ENCODE results near the gene JRKL.
A peak's percentile ranks its signal among the peaks of the same experiment; 100 is the strongest.

Gene JRKL

GRCh38 chr11:96389720-96390487, at the start of gene JRKL, which contains the start of gene CCDC82:
JRKL (plus strand) TSS chr11:96390013; CDS start chr11:96390650, 637 bp downstream.
CCDC82 (minus strand) TSS chr11:96389912; CDS start chr11:96384747, 5,165 bp downstream.
- peak; percentile 92 for DNase-seq (ENCODE audit: insufficient read length, low spot score)
- peak; percentile 88 for FAIRE-seq

GRCh38 chr11:96340555-96340885, 49.3 kb upstream of the JRKL start:
- DNase-seq (ENCODE audit: insufficient read length, low spot score) (no peak), FAIRE-seq (no peak)

GRCh38 chr11:96341211-96342013, 48.4 kb upstream of the JRKL start:
- DNase-seq (ENCODE audit: insufficient read length, low spot score): peak; percentile 69
- no peak for FAIRE-seq

- DNase-seq (ENCODE audit: insufficient read length, low spot score) (no peak), FAIRE-seq (no peak)
These were observed 47.5 kb upstream of the JRKL start for GRCh38 chr11:96342014-96342960.

DNA sequence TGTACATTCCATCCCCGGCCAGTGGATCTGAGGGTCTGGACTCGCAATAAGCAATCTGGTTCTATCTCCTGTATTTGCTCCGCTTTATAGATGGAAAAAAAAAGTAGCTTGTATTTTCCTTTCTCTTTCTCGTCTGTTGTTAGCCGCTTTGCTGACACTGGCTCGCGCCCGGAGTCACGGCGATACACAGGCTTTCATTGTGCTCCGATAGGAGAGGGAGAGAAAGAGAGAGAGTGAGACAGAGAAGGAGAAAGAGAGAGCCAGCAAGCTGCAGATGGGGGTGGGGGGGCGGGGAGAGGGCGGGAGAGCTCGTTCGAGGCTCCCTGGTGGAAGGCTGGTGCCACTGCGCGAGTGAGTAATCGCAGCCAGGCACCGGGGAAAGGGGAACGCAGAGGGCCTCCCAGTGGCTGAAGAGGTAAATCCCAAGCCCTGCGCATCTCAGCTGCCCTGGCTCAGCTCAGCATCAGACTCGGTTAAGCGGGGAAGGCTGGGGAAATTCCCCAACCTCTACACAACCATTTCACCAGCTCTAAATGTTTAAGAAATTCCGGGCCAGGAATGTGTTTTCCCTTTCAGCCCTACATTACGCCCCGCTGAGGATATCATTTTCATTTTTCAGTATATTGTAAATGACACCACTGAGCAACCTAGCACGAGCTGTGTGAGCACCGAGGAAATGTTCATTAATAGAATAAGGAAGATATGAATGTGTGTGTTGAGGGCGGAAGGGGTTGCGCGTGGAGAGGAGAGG, 46.7 kb upstream of the JRKL start, which contains the start of gene MAML2:
Gene MAML2 (minus strand): TSS at position 235 of the 751 bp plus-strand sequence. CDS start 1,300 bp downstream, outside the sequence.
- DNase-seq (ENCODE audit: insufficient read length, low spot score) (peak; percentile 97), FAIRE-seq (no peak)

DNA sequence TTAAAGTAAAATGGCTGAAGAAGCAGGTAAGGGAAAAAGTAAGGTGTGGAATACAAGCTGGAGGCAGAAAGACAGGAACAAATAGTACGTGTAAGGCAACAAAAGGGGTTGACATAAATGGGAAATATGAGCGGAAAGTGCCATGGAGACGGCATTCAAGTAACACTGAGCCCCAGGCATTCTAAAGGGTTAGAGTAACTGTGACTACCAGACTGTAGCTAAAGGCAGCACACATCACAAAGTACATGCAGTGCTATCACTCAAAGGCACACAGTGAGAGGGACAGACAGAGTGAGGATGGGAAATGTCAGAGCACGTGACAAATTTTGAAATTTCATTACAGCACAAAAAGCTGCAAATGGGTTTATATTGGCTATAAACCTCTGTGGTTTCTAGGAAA, 33.0 kb upstream of the JRKL start:
- DNase-seq (ENCODE audit: insufficient read length, low spot score): no peak
- FAIRE-seq: peak; percentile 36

DNA sequence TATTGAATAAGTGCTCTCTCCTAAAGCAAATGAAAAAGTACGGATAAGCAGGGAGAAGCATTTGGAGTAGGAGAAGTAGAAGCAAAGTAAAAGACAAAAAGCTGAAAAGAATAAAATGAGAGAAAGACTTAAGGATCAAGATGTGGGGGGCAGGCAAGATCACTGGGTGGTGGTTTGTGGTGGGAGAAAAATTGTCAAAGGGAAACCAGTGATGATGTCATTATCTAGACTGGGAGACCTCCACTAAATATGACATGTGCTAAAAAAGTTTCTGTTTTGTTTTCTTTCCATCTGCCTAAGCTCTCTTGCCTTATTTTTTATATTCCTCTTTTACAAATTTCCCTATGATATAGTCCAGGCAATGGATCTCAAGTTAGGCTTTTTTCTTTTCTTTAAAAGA, 32.0 kb upstream of the JRKL start:
- no peak for DNase-seq (ENCODE audit: insufficient read length, low spot score)
- no peak for FAIRE-seq

DNA sequence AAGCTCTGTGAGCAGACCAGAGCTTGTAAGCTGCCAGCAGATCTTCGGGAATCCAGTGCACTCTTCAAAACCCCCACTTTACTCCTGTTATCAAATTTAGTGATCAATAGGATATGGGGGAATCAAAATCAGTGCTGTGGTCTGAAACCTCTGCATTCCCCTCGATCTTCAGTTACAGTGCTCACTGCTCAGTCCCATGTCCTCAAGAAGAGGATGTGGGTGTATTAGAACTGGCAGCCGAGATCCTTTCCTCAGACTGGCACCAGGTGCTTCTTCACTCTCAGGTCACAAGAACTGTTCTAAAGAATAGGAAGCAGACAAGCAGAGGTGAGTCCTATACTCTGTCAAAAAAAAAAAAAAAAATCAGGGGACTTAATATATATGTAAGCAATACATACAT, 31.5 kb upstream of the JRKL start:
- DNase-seq (ENCODE audit: insufficient read length, low spot score) (no peak), FAIRE-seq (no peak)

GRCh38 chr11:96361778-96362177, 28.0 kb upstream of the JRKL start:
- no peak for DNase-seq (ENCODE audit: insufficient read length, low spot score)
- FAIRE-seq: no peak

- DNase-seq (ENCODE audit: insufficient read length, low spot score): no peak
- no peak for FAIRE-seq
These were observed 24.3 kb upstream of the JRKL start for GRCh38 chr11:96365493-96365892.

DNA sequence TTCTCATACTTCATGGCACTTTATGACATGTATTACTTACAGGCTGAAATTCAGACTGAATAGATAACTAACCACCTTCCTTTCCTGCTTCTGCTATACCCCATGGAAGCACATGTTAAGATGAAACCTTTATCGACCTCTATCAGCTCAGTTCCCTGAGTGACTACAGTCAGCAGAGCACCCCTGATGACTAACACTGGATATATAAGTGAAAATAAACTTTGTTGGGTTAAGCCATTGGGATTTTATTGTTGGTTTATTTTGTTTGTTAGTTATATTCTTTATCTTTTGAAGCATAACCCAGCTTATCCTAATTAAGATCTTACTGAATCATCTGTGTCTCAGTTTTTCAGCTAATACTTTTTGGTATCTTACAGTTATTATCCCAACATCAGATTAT, 23.8 kb upstream of the JRKL start:
- FAIRE-seq (no peak), DNase-seq (ENCODE audit: insufficient read length, low spot score) (no peak)

DNA sequence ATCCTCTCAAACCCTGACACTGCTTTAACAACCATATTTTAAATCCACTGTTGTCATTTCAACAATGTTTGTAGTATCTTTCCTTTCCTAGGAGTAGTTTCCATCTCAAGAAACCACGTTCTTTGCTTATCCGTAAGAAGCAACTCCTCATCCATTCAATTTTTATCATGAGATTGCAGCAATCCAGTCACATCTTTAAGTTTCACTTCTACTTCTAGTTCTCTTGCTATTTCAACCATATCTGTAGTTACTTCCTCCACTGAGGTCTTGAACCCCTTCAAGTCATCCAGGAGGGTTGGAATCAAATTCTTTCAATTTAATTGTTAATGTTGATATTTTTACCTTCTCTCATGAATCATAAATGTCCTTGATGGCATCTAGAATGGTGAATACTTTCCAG, 22.5 kb upstream of the JRKL start:
- DNase-seq (ENCODE audit: insufficient read length, low spot score) (no peak), FAIRE-seq (no peak)

GRCh38 chr11:96373826-96374225, 16.0 kb upstream of the JRKL start:
- FAIRE-seq (peak; percentile 33), DNase-seq (ENCODE audit: insufficient read length, low spot score) (no peak)

- DNase-seq (ENCODE audit: insufficient read length, low spot score): no peak
- FAIRE-seq: no peak
These were observed 13.0 kb upstream of the JRKL start for GRCh38 chr11:96376796-96377195.

GRCh38 chr11:96384156-96384555, 5.7 kb upstream of the JRKL start:
- FAIRE-seq (no peak), DNase-seq (ENCODE audit: insufficient read length, low spot score) (no peak)

GRCh38 chr11:96385187-96385586, 4.6 kb upstream of the JRKL start:
- DNase-seq (ENCODE audit: insufficient read length, low spot score): no peak
- no peak for FAIRE-seq

DNA sequence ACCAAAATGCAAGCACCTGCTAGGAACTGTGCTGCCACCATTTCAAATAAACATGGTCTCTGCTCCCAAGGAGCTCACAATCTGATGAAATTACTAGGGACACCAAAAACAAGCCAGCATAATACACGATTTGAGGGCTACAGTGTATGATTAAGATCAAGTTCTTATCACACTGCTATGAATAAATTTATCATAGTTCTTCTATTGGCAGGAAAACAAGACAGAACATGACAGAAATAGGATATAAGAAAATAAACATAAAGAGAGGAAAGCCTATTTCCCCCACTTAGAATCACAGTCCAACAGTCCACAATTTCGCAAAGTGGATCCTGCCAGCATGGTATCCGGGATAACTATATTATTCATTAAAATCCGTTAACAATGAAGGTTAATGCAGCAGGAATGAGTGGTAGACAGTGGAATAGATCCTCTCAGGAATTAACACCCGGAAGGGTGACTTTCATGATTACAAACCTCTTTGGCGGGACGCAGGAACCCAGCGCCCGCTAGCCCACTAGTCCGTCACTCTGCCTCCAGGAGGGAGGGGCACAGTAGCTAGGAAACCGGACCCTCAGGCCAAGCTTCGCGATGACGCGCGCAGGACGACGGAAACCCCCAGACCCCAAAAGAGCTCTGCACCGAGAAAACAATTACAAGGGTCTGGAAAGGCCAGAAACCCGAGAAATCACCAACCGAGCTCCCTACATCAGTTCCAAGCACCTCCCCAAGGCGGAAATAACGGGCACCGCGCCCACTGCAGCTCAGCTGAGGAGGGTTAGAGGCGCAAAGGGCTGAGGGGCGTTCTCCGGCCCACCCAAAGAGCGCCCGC, 708 bp upstream of the JRKL start:
- FAIRE-seq (no peak), DNase-seq (ENCODE audit: insufficient read length, low spot score) (peak; percentile 58)

GRCh38 chr11:96390488-96390792, 627 bp downstream of the JRKL start:
- no peak for FAIRE-seq

DNA sequence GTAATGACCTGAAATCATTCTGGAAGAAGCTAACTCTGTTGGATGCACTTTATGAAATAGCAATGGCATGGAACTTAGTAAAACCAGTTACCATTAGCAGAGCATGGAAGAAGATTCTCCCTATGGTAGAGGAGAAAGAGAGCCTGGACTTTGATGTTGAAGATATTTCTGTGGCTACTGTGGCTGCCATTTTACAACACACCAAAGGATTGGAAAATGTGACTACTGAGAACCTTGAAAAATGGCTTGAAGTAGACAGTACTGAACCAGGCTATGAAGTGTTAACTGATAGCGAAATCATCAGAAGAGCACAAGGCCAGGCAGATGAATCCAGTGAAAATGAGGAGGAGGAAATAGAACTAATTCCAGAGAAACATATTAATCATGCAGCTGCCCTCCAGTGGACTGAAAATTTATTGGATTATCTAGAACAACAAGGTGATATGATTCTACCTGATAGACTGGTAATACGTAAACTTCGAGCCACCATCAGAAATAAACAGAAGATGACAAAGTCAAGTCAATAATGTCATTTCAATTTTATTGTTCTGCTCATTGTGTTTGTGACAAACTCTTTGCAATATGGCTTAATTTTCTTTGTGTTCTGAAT, 2.0 kb downstream of the JRKL start:
- no peak for DNase-seq (ENCODE audit: insufficient read length, low spot score)
- no peak for FAIRE-seq

More at GRCh38 chr11:96390488-96390792, 627 bp downstream of the JRKL start:
- DNase-seq (ENCODE audit: insufficient read length, low spot score): no peak
